ENCODE data around the gene TMCC1. TPM values are rescaled to one million over a fixed set of nuclear protein-coding genes. Genes with fewer than 3 reads are reported as not detected.

Gene TMCC1
- total and polyA plus RNA-seq, 4 experiments from 2014 or later, result 5.1 to 39.3 (median 21.3) TPM

GRCh38 chr3:129620828-129621559 is 272.5 kb downstream of the TMCC1 start:
- Mint-ChIP-seq H3K27ac (peak overlapping the region in 1 of 7 donors; percentile 8), H3K4me3 (no peak overlapping the region), H3K36me3 (no peaks in the 10 kb centered on the region), H3K9me3 (peaks cover 0 to 2% (median 0%) of the 10 kb centered on the region in 8 donors), H3K27me3 (peaks cover 0 to 3% of the 10 kb centered on the region in 2 donors), H3K4me1 (peaks cover 1 to 14% (median 11%) of the 10 kb centered on the region in 4 donors)
- DNase-seq, result no peak
- H3K36me3 ChIP-seq (ENCODE audit: insufficient read depth, low read length), result no peaks in the 10 kb centered on the region
- H3K9me3 ChIP-seq (ENCODE audit: control insufficient read depth in 1 of 2, low read length in 2 of 2), result no peaks in the 10 kb centered on the region
- H3K4me1 ChIP-seq (ENCODE audit: insufficient read depth, low read length), result peaks cover 6% of the 10 kb centered on the region
- no peak overlapping the region for H3K27ac ChIP-seq (ENCODE audit: low read depth, low read length)
- ChIA-PET CTCF (ENCODE audit: partially characterized antibody) (no interaction called here), POLR2A (ENCODE audit: partially characterized antibody) (no interaction called here)
- no peak overlapping the region for H3K4me3 ChIP-seq (ENCODE audit: low read length in 2 of 2)
- no peaks in the 10 kb centered on the region for H3K27me3 ChIP-seq (ENCODE audit: insufficient read depth, low read length)
- intact Hi-C loops (cut with micrococcal nuclease), result no loop called here

GRCh38 chr3:129619726-129620162 is 273.8 kb downstream of the TMCC1 start:
- ChIA-PET POLR2A (ENCODE audit: partially characterized antibody) (no interaction called here), CTCF (ENCODE audit: partially characterized antibody) (no interaction called here)
- H3K36me3 Mint-ChIP-seq, result no peaks in the 10 kb centered on the region
- no peak overlapping the region for H3K27ac Mint-ChIP-seq
- H3K9me3 Mint-ChIP-seq, result peaks cover 0 to 2% (median 0%) of the 10 kb centered on the region in 8 donors
- Histone ChIP-seq H3K27me3 (ENCODE audit: insufficient read depth, low read length) (no peaks in the 10 kb centered on the region), H3K27ac (ENCODE audit: low read depth, low read length) (no peak overlapping the region), H3K36me3 (ENCODE audit: insufficient read depth, low read length) (no peaks in the 10 kb centered on the region), H3K4me3 (ENCODE audit: low read length in 2 of 2) (no peak overlapping the region), H3K4me1 (ENCODE audit: insufficient read depth, low read length) (peaks cover 5% of the 10 kb centered on the region), H3K9me3 (ENCODE audit: control insufficient read depth in 1 of 2, low read length in 2 of 2) (no peaks in the 10 kb centered on the region)
- peaks cover 0 to 3% of the 10 kb centered on the region in 2 donors for H3K27me3 Mint-ChIP-seq
- H3K4me3 Mint-ChIP-seq, result no peak overlapping the region
- peak in 1 of 5 donors; percentile 28 for DNase-seq
- intact Hi-C loops (cut with micrococcal nuclease), result no loop called here
- peaks cover 1 to 22% (median 11%) of the 10 kb centered on the region in 4 donors for H3K4me1 Mint-ChIP-seq

GRCh38 chr3:129618901-129619671 is 274.4 kb downstream of the TMCC1 start:
- H3K4me1 ChIP-seq (ENCODE audit: insufficient read depth, low read length), result peaks cover 5% of the 10 kb centered on the region
- no peak overlapping the region for H3K4me3 ChIP-seq (ENCODE audit: low read length in 2 of 2)
- H3K27ac ChIP-seq (ENCODE audit: low read depth, low read length), result no peak overlapping the region
- no peaks in the 10 kb centered on the region for H3K36me3 Mint-ChIP-seq
- peaks cover 0 to 2% (median 0%) of the 10 kb centered on the region in 8 donors for H3K9me3 Mint-ChIP-seq
- peak overlapping the region in 1 of 7 donors; percentile 83 for H3K27ac Mint-ChIP-seq
- ChIA-PET CTCF (ENCODE audit: partially characterized antibody) (interaction anchor here (1.8 kb wide), 1 partner anchor 9 kb away, joined by 6 read pairs; no protein-coding TSS in a partner anchor), POLR2A (ENCODE audit: partially characterized antibody) (interaction anchor here (1.1 to 1.4 kb wide), 2 partner anchors 8 to 14 kb away, joined by 3 to 5 read pairs; no protein-coding TSS in a partner anchor)
- H3K27me3 Mint-ChIP-seq, result peaks cover 0 to 3% of the 10 kb centered on the region in 2 donors
- H3K4me1 Mint-ChIP-seq, result peaks cover 1 to 22% (median 11%) of the 10 kb centered on the region in 4 donors
- no peaks in the 10 kb centered on the region for H3K9me3 ChIP-seq (ENCODE audit: control insufficient read depth in 1 of 2, low read length in 2 of 2)
- intact Hi-C loops (cut with micrococcal nuclease), result no loop called here
- H3K36me3 ChIP-seq (ENCODE audit: insufficient read depth, low read length), result no peaks in the 10 kb centered on the region
- DNase-seq, result peak in 1 of 5 donors; percentile 5
- no peaks in the 10 kb centered on the region for H3K27me3 ChIP-seq (ENCODE audit: insufficient read depth, low read length)
- peak overlapping the region in 2 of 8 donors; percentile 22 to 52 for H3K4me3 Mint-ChIP-seq

GRCh38 chr3:129618186-129618820 is 275.2 kb downstream of the TMCC1 start:
- Mint-ChIP-seq H3K27ac (peak overlapping the region in 1 of 7 donors; percentile 83), H3K4me1 (peaks cover 1 to 22% (median 11%) of the 10 kb centered on the region in 4 donors), H3K27me3 (peaks cover 0 to 3% of the 10 kb centered on the region in 2 donors), H3K36me3 (no peaks in the 10 kb centered on the region), H3K4me3 (peak overlapping the region in 2 of 8 donors; percentile 44 to 52), H3K9me3 (peaks cover 0 to 2% (median 0%) of the 10 kb centered on the region in 8 donors)
- DNase-seq, result peak in 1 of 5 donors; percentile 11
- no peaks in the 10 kb centered on the region for H3K27me3 ChIP-seq (ENCODE audit: insufficient read depth, low read length)
- peaks cover 5% of the 10 kb centered on the region for H3K4me1 ChIP-seq (ENCODE audit: insufficient read depth, low read length)
- POLR2A ChIA-PET (ENCODE audit: partially characterized antibody), result interaction anchor here (1.0 to 1.4 kb wide), 3 partner anchors 8 to 13 kb away, joined by 3 to 5 read pairs (median 3); no protein-coding TSS in a partner anchor
- H3K27ac ChIP-seq (ENCODE audit: low read depth, low read length), result no peak overlapping the region
- no peaks in the 10 kb centered on the region for H3K36me3 ChIP-seq (ENCODE audit: insufficient read depth, low read length)
- no peak overlapping the region for H3K4me3 ChIP-seq (ENCODE audit: low read length in 2 of 2)
- CTCF ChIA-PET (ENCODE audit: partially characterized antibody), result interaction anchor here (0.8 to 1.8 kb wide), 2 partner anchors 10 to 13 kb away, joined by 3 to 6 read pairs; no protein-coding TSS in a partner anchor
- H3K9me3 ChIP-seq (ENCODE audit: control insufficient read depth in 1 of 2, low read length in 2 of 2), result no peaks in the 10 kb centered on the region
- intact Hi-C loops (cut with micrococcal nuclease), result no loop called here

- Mint-ChIP-seq H3K27me3 (peaks cover 0 to 3% of the 10 kb centered on the region in 2 donors), H3K9me3 (peaks cover 0 to 2% (median 0%) of the 10 kb centered on the region in 8 donors), H3K4me1 (peaks cover 1 to 22% (median 11%) of the 10 kb centered on the region in 4 donors), H3K36me3 (no peaks in the 10 kb centered on the region), H3K27ac (peak overlapping the region in 1 of 7 donors; percentile 32), H3K4me3 (no peak overlapping the region)
- Histone ChIP-seq H3K27me3 (ENCODE audit: insufficient read depth, low read length) (no peaks in the 10 kb centered on the region), H3K27ac (ENCODE audit: low read depth, low read length) (no peak overlapping the region), H3K36me3 (ENCODE audit: insufficient read depth, low read length) (no peaks in the 10 kb centered on the region), H3K4me1 (ENCODE audit: insufficient read depth, low read length) (peaks cover 5% of the 10 kb centered on the region), H3K4me3 (ENCODE audit: low read length in 2 of 2) (no peak overlapping the region), H3K9me3 (ENCODE audit: control insufficient read depth in 1 of 2, low read length in 2 of 2) (no peaks in the 10 kb centered on the region)
- CTCF ChIA-PET (ENCODE audit: partially characterized antibody), result interaction anchor here (0.8 to 1.8 kb wide), 4 partner anchors 11 to 318 kb away, joined by 3 to 6 read pairs (median 4); no protein-coding TSS in a partner anchor
- POLR2A ChIA-PET (ENCODE audit: partially characterized antibody), result interaction anchor here (1.0 to 1.4 kb wide), 3 partner anchors 9 to 12 kb away, joined by 3 to 5 read pairs (median 3); no protein-coding TSS in a partner anchor
- intact Hi-C loops (cut with micrococcal nuclease), result no loop called here
- DNase-seq, result peak in 1 of 5 donors; percentile 10
These were observed 275.9 kb downstream of the TMCC1 start for GRCh38 chr3:129617381-129618185.

DNA sequence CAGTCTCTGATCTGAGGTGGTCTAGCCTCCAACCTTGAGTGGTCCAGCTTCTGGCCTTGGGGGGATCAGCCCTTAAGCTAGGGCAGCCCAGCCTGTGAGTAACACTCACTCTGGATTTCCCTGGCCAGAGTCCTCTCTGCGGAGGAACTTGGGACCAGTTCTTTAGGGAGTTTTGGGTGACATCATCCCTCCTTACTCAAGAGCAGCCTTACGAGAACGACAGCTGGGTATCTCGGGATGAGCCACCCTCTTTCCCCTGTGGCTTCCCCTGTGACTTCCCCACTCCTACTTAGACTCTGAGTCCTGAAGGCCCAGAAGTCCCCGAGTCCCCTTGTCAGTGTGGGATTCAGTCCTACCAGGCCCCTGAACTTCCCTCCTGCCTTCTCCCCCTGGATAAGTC is 276.8 kb downstream of the TMCC1 start:
- Mint-ChIP-seq H3K9me3 (peaks cover 0 to 2% (median 0%) of the 10 kb centered on the region in 8 donors), H3K4me3 (no peak overlapping the region), H3K36me3 (no peaks in the 10 kb centered on the region), H3K4me1 (peaks cover 1 to 22% (median 11%) of the 10 kb centered on the region in 4 donors), H3K27me3 (peaks cover 0 to 3% of the 10 kb centered on the region in 2 donors), H3K27ac (peak overlapping the region in 1 of 7 donors; percentile 32)
- DNase-seq, result no peak
- POLR2A ChIA-PET (ENCODE audit: partially characterized antibody), result no interaction called here
- H3K36me3 ChIP-seq (ENCODE audit: insufficient read depth, low read length), result no peaks in the 10 kb centered on the region
- peaks cover 5% of the 10 kb centered on the region for H3K4me1 ChIP-seq (ENCODE audit: insufficient read depth, low read length)
- intact Hi-C loops (cut with micrococcal nuclease), result no loop called here
- no peak overlapping the region for H3K27ac ChIP-seq (ENCODE audit: low read depth, low read length)
- H3K27me3 ChIP-seq (ENCODE audit: insufficient read depth, low read length), result no peaks in the 10 kb centered on the region
- CTCF ChIA-PET (ENCODE audit: partially characterized antibody), result interaction anchor here (1.1 to 1.3 kb wide), 2 partner anchors 127 to 319 kb away, joined by 3 to 5 read pairs; no protein-coding TSS in a partner anchor
- H3K9me3 ChIP-seq (ENCODE audit: control insufficient read depth in 1 of 2, low read length in 2 of 2), result no peaks in the 10 kb centered on the region
- H3K4me3 ChIP-seq (ENCODE audit: low read length in 2 of 2), result no peak overlapping the region
